HEK293 (cell line): ENCODE measurements around the gene PDE4B.

Experiments used
- CTCF ChIA-PET: fragments of 350-600 bp; formaldehyde crosslinking; extraction: SDS; loops from one replicate; lab custom pipeline; 2021; ENCODE audit warnings: antibody characterized with exemption; lab: Yijun Ruan, JAX
- POLR2A ChIA-PET: fragments of 300-600 bp; formaldehyde crosslinking; extraction: SDS; loops from one replicate; lab custom pipeline; 2020; ENCODE audit warnings: antibody characterized with exemption, inconsistent platforms; lab: Yijun Ruan, JAX
- H3K27ac ChIP-seq: fragments of 200-500 bp; sonication (Bioruptor generic); 2 replicates; pipeline ENCODE4 v1.5.1; 2014; ENCODE audit warnings: low read depth, low read length, control low read depth, inconsistent platforms; ENCODE audit errors: extremely low read depth
- H3K36me3 ChIP-seq, 2 experiments: fragments of 200-500 bp in 1 of 2; sonication (Bioruptor generic) in 1 of 2; 1 replicate in 1 of 2; 2 replicates in 1 of 2; pipeline ENCODE4 v1.5.1; 2014 to 2017; ENCODE audit warnings: inconsistent platforms in 2 of 2, low read length in 2 of 2; ENCODE audit not compliant: control insufficient read depth in 2 of 2, insufficient read depth in 1 of 2
- H3K4me1 ChIP-seq: fragments of 200-500 bp; sonication (Bioruptor generic); 2 replicates; pipeline ENCODE4 v1.5.1; 2014; ENCODE audit warnings: mild to moderate bottlenecking, low read length, inconsistent platforms; ENCODE audit not compliant: control insufficient read depth, insufficient read depth
- H3K4me3 ChIP-seq: 2 replicates; pipeline ENCODE4 v1.5.1; 2011; ENCODE audit warnings: low read depth, mild to moderate bottlenecking, control low read depth, low read length, moderate library complexity
- H3K9me3 ChIP-seq: fragments of 200-500 bp; sonication (Bioruptor generic); 2 replicates; pipeline ENCODE4 v1.5.1; 2014; ENCODE audit warnings: low read depth, low read length, inconsistent platforms; ENCODE audit not compliant: control insufficient read depth, insufficient read depth
- BCL11A ChIP-seq: fragments of 450-650 bp; formaldehyde crosslinking; IDR thresholded peaks from 2 replicates; pipeline ENCODE4 v1.5.1; 2016; ENCODE audit warnings: low read depth, missing biosample characterization, missing genetic modification characterization
- IKZF3 ChIP-seq: fragments of 450-650 bp; IDR thresholded peaks from 2 replicates; pipeline ENCODE4 v1.5.0; 2018; ENCODE audit warnings: missing biosample characterization, mild to moderate bottlenecking, missing genetic modification characterization, moderate library complexity
- ZBTB20 ChIP-seq: fragments of 450-650 bp; formaldehyde crosslinking; IDR thresholded peaks from 2 replicates; pipeline ENCODE4 v1.5.1; 2016; ENCODE audit warnings: missing biosample characterization, missing genetic modification characterization
- ZIC2 ChIP-seq: fragments of 450-650 bp; formaldehyde crosslinking; IDR thresholded peaks from 2 replicates; pipeline ENCODE4 v1.5.1; 2016; ENCODE audit warnings: missing biosample characterization, missing genetic modification characterization
- ZNF10 ChIP-seq: fragments of 450-650 bp; formaldehyde crosslinking; IDR thresholded peaks from 2 replicates; pipeline ENCODE4 v1.5.1; 2017; ENCODE audit warnings: missing biosample characterization, missing genetic modification characterization
- ZNF112 ChIP-seq: fragments of 450-650 bp; formaldehyde crosslinking; IDR thresholded peaks from 2 replicates; pipeline ENCODE4 v1.5.0; 2017; ENCODE audit warnings: missing biosample characterization, missing genetic modification characterization
- ZNF175 ChIP-seq: fragments of 450-650 bp; formaldehyde crosslinking; IDR thresholded peaks from 2 replicates; pipeline ENCODE4 v1.5.1; 2016; ENCODE audit warnings: missing biosample characterization, missing genetic modification characterization
- ZNF221 ChIP-seq: fragments of 450-650 bp; formaldehyde crosslinking; IDR thresholded peaks from 2 replicates; pipeline ENCODE4 v1.5.1; 2017; ENCODE audit warnings: missing biosample characterization, missing genetic modification characterization, borderline replicate concordance
- ZNF223 ChIP-seq: fragments of 450-650 bp; formaldehyde crosslinking; IDR thresholded peaks from 2 replicates; pipeline ENCODE4 v1.5.1; 2016; ENCODE audit warnings: missing biosample characterization, missing genetic modification characterization
- ZNF560 ChIP-seq: fragments of 450-650 bp; formaldehyde crosslinking; IDR thresholded peaks from 2 replicates; pipeline ENCODE4 v1.5.1; 2017; ENCODE audit warnings: missing biosample characterization, missing genetic modification characterization, borderline replicate concordance
- ZNF692 ChIP-seq: fragments of 450-650 bp; formaldehyde crosslinking; IDR thresholded peaks from 2 replicates; pipeline ENCODE4 v1.5.1; 2016; ENCODE audit warnings: missing biosample characterization, missing genetic modification characterization
- ZNF776 ChIP-seq: fragments of 450-650 bp; formaldehyde crosslinking; IDR thresholded peaks from 2 replicates; pipeline ENCODE4 v1.5.0; 2017; ENCODE audit warnings: missing biosample characterization, missing genetic modification characterization, borderline replicate concordance
- ZNF785 ChIP-seq: fragments of 450-650 bp; formaldehyde crosslinking; IDR thresholded peaks from 2 replicates; pipeline ENCODE4 v1.5.1; 2016; ENCODE audit warnings: missing biosample characterization, missing genetic modification characterization
- ZSCAN4 ChIP-seq: fragments of 450-650 bp; formaldehyde crosslinking; IDR thresholded peaks from 2 replicates; pipeline ENCODE4 v1.5.1; 2017; ENCODE audit warnings: missing biosample characterization, missing genetic modification characterization
- TF ChIP-seq, protein P1 (sequence below): fragments of 450-650 bp; formaldehyde crosslinking; IDR thresholded peaks from 2 replicates; pipeline ENCODE4 v1.5.1; 2016; ENCODE audit warnings: missing biosample characterization, missing genetic modification characterization
- TF ChIP-seq, protein P2 (sequence below): fragments of 450-650 bp; formaldehyde crosslinking; IDR thresholded peaks from 2 replicates; pipeline ENCODE4; 2016; ENCODE audit warnings: missing biosample characterization, missing genetic modification characterization
- TF ChIP-seq, protein P3 (sequence below): fragments of 450-650 bp; formaldehyde crosslinking; IDR thresholded peaks from 2 replicates; pipeline ENCODE4 v1.5.0; 2017; ENCODE audit warnings: missing biosample characterization, missing genetic modification characterization, borderline replicate concordance

Gene PDE4B

DNA sequence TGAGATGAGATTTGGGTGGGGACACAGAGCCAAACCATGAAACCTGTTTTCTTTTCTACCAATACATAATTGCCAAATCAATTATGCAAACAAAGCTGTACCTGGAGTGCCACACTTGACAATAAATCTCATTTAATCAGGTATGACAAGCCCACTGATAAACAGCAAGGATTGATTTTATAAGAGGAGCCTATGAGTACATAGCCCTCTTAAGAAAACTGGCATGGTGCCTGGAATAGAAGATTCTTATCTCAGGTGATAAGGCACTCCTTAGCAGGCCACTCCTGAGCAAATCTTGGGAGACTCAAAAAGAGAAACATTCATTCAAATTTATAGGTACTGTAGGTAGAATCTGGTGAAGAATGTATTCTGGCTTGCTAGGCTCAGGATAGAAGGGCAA, 28.6 kb upstream of the PDE4B start:
- no peak overlapping the region for H3K27ac ChIP-seq
- H3K4me3 ChIP-seq: no peak overlapping the region
- no peaks in the 10 kb centered on the region for H3K36me3 ChIP-seq
- no peak for TF ChIP-seq ZIC2 (tag by site-specific recombination)
- TF ChIP-seq ZNF692: 0 out of 2 replicates have a peak, but pooled peaks have one; percentile 57
- ChIA-PET POLR2A (no interaction called here), CTCF (interaction anchor here (0.6 kb wide), 1 partner anchor 467 kb away, joined by 5 read pairs; no protein-coding TSS in a partner anchor)
- H3K4me1 ChIP-seq: no peaks in the 10 kb centered on the region
- no peaks in the 10 kb centered on the region for H3K9me3 ChIP-seq

GRCh38 chr1:65765631-65766030, 27.1 kb upstream of the PDE4B start:
- Histone ChIP-seq H3K9me3 (no peaks in the 10 kb centered on the region), H3K27ac (no peak overlapping the region), H3K4me3 (no peak overlapping the region), H3K36me3 (no peaks in the 10 kb centered on the region), H3K4me1 (no peaks in the 10 kb centered on the region)
- TF ChIP-seq ZNF221 (tag by site-specific recombination) (no peak), BCL11A (no peak), ZSCAN4 (tag by site-specific recombination) (no peak), ZNF776 (tag by site-specific recombination) (no peak), ZNF560 (no peak), ZNF10 (tag by site-specific recombination) (no peak), ZNF223 (tag by site-specific recombination) (no peak), ZNF785 (no peak), IKZF3 (tag by site-specific recombination) (no peak), ZNF112 (tag by site-specific recombination) (no peak), ZBTB20 (no peak), ZNF175 (no peak)
- TF ChIP-seq, protein P1, sequence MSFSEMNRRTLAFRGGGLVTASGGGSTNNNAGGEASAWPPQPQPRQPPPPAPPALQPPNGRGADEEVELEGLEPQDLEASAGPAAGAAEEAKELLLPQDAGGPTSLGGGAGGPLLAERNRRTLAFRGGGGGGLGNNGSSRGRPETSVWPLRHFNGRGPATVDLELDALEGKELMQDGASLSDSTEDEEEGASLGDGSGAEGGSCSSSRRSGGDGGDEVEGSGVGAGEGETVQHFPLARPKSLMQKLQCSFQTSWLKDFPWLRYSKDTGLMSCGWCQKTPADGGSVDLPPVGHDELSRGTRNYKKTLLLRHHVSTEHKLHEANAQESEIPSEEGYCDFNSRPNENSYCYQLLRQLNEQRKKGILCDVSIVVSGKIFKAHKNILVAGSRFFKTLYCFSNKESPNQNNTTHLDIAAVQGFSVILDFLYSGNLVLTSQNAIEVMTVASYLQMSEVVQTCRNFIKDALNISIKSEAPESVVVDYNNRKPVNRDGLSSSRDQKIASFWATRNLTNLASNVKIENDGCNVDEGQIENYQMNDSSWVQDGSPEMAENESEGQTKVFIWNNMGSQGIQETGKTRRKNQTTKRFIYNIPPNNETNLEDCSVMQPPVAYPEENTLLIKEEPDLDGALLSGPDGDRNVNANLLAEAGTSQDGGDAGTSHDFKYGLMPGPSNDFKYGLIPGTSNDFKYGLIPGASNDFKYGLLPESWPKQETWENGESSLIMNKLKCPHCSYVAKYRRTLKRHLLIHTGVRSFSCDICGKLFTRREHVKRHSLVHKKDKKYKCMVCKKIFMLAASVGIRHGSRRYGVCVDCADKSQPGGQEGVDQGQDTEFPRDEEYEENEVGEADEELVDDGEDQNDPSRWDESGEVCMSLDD (tag by site-specific recombination): no peak
- TF ChIP-seq, protein P2, sequence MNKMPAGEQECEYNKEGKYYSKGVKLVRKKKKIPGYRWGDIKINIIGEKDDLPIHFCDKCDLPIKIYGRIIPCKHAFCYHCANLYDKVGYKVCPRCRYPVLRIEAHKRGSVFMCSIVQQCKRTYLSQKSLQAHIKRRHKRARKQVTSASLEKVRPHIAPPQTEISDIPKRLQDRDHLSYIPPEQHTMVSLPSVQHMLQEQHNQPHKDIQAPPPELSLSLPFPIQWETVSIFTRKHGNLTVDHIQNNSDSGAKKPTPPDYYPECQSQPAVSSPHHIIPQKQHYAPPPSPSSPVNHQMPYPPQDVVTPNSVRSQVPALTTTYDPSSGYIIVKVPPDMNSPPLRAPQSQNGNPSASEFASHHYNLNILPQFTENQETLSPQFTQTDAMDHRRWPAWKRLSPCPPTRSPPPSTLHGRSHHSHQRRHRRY (tag by site-specific recombination): no peak
- TF ChIP-seq, protein P3, sequence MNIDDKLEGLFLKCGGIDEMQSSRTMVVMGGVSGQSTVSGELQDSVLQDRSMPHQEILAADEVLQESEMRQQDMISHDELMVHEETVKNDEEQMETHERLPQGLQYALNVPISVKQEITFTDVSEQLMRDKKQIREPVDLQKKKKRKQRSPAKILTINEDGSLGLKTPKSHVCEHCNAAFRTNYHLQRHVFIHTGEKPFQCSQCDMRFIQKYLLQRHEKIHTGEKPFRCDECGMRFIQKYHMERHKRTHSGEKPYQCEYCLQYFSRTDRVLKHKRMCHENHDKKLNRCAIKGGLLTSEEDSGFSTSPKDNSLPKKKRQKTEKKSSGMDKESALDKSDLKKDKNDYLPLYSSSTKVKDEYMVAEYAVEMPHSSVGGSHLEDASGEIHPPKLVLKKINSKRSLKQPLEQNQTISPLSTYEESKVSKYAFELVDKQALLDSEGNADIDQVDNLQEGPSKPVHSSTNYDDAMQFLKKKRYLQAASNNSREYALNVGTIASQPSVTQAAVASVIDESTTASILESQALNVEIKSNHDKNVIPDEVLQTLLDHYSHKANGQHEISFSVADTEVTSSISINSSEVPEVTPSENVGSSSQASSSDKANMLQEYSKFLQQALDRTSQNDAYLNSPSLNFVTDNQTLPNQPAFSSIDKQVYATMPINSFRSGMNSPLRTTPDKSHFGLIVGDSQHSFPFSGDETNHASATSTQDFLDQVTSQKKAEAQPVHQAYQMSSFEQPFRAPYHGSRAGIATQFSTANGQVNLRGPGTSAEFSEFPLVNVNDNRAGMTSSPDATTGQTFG (tag by site-specific recombination): no peak
- POLR2A ChIA-PET: no interaction called here
- CTCF ChIA-PET: no interaction called here
